ENCODE measurements around the gene YPEL2.
A peak's percentile ranks its signal among the peaks of the same experiment; 100 is the strongest.
"Not testable (repeated sequence)": the region's sequence is repeated elsewhere in the genome, so short reads cannot be mapped to it uniquely, and the experiment has no call there.

YPEL2 gene

DNA sequence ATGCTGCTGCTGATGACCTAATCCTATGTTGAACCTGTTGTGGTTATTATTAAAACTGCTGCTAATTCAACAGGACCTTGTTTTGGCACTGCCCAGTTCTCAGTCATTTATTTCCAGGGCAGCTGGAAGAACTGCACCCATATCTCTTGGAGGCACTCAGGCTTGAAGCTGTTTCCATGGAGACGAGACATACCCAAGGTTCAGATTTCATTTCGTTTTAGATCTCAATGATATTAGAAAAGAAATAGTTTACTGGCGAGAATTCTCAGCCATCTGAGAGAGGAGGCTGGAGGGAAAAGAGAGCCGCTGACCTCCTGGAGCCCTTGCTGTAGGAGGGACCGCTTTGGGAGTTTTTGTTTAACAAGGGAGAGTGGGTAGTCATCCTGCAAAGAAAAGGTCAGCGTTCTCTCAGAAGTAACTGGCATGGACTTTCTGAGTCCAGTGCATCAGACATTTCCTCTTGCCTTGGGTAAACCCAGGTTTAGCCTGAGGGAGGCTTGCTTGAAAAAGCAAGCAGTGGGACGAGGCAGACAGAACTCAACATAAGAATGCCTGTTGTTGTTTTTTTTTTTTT is 75.4 kb downstream of the YPEL2 start:
- DNase-seq (ENCODE audit: low read depth), result peak; percentile 81

DNA sequence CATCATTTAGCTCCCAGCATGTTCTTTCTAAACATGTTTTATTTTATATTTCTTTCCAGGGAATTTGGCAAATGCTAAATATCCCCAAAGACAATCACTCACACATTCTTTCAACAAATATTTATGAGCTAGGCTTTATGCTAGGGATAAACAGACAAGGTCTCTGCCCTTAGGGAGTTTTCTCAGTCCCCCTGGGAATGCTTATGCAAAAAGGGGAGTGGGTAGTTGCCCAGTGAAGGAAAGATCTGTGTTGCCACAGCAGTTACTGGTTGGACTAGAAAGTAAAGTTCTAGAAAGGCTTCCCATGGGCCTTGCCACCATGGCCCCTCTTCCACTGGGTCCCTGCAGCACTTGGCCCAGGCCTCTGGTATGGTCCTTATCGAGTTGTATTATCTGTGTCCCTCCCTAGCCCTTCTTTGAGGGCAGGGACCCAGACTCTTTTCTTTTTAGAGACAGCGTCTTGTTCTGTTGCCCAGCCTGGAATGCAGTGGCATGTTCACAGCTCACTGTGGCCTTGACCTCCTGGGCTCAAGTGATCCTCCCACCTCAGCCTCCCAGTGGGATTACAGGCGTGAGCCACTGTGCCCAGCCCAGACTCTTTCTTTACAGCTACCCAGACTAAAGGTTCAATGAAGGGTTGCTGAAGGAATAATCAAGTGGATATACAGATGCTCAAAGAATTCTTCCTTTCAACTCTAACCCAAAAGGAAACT is 78.0 kb downstream of the YPEL2 start:
- DNase-seq (ENCODE audit: low read depth), result no peak

DNA sequence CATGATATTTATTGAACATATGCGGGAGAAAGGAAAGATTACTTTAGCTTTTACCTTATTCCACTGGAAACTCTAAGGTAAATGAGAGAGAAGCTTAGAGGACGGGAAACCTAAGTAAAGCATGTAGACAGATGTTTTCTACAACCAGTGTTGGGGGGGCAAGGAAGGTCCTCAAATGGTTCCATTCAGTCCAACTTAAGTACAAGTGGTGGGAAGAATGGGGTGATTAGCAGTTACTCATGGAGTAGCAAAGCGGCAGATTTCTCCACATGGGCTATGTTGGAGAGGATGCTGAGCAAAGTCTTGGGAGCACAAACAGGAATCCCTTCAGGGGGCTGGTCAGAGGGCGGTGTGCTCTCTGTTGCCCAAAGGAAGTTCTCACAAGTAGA is 78.6 kb downstream of the YPEL2 start:
- no peak for DNase-seq (ENCODE audit: low read depth)

DNA sequence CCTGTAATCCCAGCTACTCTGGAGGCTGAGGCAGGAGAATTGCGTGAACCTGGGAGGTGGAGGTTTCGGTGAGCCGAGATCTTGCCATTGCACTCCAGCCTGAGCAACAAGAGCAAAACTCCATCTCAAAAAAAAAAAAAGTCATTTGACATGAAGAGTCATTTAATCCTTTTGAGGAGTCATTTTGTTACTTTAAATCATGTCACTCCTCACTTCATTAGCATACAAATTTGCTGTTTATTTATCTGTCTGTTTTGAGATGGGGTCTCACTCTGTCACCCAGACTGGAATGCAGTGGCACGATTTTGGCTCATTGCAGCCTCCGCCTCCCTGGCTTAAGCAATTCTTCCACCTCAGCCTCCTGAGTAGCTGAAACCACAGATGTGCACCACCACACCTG is 81.0 kb downstream of the YPEL2 start:
- DNase-seq (ENCODE audit: low read depth), result not testable (repeated sequence)

DNA sequence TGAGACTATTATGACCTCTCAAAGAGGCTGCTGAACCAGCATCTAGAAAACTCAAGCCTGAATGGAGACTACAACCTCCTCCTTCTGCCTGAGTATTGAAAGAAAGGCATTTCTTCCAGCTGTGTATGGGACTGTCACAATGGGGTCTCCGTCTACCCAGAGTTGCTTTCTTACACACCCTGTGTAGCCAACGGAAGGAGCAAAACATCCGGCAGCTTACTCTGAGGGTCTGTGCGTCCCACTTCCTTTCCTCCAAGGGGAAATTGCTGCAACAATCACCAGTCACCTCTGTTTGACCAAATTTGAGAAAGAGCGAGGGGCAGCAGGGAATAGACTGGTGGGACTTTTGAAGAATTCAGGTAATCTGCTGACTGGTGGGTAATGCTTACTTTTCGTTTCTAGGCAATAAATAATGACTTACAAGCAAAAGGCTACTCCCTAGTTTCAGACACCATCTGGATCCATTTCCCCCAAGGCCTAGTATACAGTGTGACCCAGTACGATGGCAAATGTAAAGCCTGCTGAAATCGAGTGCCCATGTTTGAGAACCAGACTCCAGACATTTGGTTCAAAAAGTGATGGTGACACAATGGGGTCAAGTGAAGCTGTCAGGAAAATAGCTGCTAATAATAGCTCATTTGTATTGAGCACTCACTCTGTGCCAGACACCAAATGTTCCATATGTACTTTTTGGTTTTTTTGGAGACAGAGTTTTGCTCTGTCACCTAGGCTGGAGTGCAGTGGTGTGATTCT is 81.7 kb downstream of the YPEL2 start:
- no peak for DNase-seq (ENCODE audit: low read depth)

DNA sequence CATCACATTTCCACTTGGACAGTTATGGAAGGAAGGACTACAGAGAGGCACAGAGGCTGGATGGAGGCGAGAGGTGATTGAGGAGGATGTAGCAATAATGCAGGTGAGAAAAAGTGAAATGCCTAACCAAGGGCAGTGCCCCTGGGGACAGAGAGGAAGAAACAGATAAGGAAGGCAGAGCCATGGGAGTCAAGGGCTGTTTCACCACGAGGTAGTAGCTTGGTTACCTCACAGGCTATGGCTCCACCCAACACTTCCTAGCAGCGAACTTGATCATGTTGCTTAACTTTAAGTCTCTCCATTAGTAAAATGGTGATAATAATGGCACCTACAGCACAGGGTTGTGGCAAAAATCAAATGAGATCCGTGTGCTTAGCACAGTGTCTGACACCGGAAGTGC is 83.9 kb downstream of the YPEL2 start:
- no peak for DNase-seq (ENCODE audit: low read depth)

DNA sequence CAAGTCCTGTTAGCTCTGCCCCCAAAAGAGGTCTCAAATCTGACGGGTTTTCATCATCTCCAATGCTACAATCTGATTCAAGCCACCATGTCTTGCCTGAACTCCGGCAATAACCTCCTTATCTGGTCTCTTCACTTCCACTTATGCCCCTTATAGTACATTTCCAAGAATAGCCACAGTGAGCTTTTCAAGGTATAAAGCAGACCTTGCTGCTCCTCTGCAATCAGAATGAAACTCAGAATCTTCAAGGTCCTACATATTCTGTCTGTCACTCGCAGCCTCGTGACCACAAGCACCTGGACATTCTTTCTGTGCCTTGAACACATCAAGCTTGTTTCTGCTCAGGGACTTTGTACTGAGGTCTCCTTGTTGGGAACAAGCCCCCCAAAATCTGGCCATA is 84.7 kb downstream of the YPEL2 start:
- DNase-seq (ENCODE audit: low read depth), result no peak

DNA sequence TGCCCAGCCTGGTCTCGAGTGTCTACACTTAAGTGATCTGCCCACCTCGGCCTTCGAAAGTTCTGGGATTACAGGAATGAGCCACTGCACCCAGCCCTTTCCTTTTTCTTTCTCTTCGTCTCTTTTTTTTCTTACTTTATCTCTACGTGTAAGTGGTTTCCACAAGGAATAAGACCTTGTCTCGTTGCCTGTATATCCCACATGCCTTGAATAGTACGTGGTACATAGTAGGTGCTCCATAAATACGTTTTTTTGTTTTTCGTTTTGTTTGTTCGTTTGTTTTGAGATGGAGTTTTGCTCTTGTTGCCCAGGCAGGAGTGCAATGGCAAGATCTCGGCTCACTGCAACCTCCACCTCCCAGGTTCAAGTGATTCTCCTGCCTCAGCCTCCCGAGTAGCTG is 86.0 kb downstream of the YPEL2 start:
- no peak for DNase-seq (ENCODE audit: low read depth)

DNA sequence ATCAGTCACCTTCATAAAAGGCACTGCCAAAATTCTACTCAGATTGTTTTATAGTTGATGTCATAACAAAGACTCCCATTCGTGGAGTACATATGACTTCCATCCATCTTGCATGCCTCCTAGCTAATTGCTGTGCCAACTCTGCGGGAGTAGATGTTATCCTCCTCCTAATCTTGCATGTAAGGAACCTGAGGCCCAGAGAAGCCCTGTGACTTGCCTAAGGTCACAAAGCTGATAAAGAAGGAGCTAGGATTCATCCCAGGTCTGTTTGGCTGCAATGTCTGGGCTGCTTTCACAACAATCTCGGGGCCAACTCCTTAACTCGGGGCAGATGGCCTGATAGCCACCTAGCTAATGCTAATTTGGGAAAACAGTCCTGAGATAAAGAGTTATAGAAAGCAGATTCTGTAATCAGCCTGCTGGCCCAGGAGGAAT is 87.3 kb downstream of the YPEL2 start:
- no peak for DNase-seq (ENCODE audit: low read depth)

DNA sequence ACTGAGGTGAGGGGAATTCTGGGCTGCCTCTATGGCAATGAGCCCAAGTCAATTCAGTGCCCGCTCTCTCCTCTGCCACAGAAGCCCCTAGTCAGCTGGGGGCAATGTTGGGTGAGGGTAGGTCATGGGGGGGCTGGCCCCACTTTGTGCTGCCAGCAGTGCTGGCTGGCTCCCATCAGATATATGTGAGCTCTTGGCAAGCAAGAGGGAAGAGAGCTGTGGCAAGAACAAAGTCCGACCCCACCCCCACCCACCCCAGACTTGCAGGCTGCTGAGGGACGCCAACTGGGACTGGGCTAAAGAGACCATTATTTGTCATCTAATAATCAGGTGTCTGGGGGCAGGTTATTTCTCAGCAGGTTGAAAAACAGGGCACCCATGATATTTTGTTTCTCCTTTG is 89.4 kb downstream of the YPEL2 start:
- no peak for DNase-seq (ENCODE audit: low read depth)

DNA sequence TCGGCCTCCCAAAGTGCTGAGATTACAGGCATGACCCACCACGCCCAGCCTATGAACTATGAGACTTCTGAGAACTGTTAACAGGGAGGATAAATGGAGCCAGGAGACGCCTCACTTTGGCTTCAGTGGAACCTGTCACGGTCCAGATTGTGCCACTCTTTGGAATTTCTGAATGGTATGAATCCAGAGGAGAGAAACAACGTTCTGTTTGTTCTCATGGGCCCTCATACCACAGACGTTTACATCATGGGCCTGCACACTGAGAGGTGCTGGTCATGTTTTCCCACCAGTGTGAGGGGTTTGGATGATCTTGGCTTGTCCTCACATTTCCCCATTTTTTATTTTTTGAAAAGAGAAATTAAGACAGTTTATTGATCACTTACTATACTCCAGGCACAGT is 90.3 kb downstream of the YPEL2 start:
- no peak for DNase-seq (ENCODE audit: low read depth)

DNA sequence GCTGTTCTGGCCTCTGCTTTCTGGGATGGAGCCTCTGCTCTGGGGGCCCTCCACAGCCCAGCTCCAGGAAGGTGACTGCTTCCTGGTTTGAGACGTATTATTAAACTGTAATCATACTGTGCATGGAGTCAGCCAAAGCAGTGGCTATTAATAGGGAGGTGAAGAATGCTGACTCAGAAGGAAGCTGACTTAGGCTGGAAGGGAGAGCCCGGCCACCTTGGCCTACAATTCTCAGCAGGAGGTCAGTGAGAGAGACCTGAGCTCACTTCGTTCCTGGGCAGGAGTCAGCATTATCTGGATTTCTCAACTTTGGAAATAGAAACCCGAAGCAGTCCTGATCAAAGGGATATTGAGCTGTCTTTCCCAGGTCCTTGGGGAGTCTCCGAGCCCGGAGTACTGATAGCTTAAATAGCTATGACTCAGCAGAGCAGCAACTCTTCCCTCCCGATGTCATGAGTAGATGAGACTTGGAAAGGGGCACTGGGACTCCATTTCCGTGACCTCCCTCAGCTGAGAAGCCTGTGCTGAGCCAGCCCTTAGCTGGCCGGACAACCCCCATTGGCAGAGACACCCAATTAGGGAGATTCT is 91.8 kb downstream of the YPEL2 start:
- DNase-seq (ENCODE audit: low read depth), result peak; percentile 75

DNA sequence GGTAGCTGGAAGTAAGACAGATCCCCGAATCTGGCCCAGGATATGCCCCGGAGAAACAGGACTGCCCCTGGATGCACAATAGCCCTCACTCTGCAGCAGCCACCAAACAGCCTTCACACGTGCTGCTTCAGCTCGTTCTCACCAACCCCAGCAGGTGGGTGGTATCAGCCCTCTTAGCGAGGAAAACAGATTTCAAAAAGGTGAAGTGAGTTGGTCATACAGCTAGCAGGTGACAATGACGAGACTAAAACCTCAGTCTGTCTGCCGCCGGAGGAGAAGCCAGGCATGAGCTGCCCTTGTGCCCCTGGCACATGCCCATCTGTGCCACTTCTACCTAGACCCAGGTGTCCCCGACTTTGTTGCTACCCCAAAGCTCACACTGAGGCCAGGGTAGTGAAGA is 92.4 kb downstream of the YPEL2 start:
- DNase-seq (ENCODE audit: low read depth), result no peak

DNA sequence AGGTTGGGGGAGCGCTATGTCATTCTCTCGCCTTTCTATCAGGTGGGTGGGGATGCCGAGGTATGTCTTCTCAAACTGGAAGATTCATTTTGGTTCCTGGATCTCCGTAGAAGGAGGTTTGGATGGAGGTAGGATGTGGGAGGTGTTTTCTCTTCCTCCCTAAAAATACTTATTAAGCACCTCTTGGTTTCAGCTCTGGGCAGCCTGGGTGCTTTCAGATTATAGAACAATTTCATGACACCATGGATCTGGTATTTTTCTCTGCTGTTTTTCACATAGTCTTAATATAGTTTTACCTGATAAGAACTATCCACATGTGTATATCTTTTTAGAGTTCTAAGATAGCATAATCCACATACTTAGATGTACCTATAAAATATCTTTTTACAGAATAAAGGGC is 92.9 kb downstream of the YPEL2 start:
- DNase-seq (ENCODE audit: low read depth), result no peak

DNA sequence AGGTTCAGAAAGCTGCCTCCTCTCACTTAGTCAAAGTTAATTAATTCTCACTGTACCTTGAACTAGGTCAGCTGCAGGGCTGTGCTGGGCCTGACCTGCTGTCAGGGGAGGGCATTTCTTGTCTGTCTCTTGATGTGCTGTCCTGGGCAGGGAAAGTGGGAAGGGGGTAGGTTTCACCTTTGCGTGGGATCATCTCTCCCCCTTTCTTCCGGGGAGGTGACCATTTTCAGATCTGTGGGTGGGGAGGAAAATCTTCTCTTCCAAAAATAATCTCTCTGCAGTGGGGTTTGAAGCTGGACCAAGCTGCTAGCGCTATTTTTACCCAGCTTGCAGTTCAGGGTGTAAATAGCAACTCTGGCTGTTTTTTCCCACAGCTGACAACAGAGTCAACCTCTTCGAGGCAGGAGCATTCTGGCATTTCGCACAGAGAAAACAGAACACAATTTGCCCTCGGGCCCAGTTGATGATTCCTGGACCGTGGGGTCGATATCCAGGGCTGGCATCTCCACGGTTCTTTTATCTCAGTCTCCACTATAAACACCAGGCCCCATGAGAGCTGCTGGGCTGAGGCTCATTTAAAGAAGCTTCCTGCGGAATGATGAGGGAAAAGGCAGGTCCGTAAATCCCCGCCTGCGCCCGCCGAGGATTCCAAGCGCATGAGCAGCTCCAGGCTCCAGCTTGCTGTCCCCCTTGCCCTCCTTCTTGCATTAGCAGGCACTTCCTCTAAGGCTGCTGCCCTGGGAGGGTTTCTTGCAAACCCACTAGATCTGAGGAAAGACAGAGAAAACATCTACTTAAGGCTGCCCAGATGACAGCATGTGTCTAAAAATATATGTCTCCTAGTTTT is 93.9 kb downstream of the YPEL2 start:
- peak; percentile 82 for DNase-seq (ENCODE audit: low read depth)

DNA sequence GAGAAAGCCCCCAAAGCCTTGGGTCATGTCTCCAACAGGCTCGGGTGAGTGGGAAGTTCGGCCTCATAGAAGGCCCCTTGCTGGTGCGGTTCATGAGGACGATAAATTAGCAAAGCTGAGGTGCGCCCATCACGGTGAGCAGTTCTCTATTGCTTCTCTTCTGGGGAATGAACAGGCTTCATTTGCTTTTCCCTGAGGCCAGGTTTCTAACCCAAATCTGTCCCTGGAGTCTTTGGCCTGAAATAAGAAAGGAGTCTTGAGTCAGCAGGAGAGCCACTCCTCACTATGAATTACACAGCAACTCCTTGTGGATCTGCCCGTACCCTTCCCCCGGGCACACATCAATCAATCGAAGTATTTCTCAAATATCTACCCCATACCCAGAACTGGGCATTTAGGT is 94.6 kb downstream of the YPEL2 start:
- no peak for DNase-seq (ENCODE audit: low read depth)

DNA sequence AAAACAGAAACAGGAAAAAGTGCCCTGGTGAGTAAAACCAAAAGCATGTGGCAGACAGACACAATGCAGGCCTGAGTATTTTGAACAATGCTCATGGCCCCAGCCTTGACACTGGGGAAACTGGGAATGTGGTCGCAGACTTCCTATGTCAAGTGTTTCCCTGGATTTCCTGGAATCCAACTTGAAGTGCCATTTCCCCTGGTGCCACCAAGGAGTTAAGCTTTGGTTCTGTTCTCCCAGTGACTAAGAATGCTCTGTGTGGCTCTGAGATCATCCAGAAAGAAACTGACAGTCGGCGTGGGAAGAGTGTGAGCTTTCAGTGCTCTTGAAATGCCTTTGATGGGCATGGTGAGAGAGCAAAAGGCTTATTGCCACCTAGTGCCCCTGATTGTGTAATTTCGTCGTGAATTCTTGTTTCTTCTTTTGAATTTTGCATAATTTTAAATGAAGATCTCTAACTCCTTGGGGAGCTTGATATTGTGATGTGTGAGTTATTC is 96.0 kb downstream of the YPEL2 start:
- DNase-seq (ENCODE audit: low read depth), result peak; percentile 66

DNA sequence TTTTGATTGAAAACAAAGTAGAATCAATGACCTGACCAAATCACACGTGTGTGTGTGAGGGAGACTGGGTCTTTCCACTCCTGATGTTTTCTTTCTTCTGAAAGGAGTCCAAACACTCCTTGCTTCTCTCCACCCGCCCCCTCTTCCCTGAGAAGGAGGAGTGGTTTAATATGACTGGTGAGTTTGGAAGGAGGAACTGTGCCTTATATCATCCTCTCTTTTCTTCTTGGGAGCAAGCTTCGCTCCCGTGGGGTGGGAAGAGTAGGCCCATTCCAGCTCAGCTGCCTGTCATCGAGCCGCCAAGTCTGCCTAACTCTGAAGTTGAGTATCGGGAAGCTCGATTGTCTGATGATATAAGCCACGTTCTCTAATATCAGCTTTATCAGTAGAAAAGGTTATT is 96.5 kb downstream of the YPEL2 start:
- no peak for DNase-seq (ENCODE audit: low read depth)

DNA sequence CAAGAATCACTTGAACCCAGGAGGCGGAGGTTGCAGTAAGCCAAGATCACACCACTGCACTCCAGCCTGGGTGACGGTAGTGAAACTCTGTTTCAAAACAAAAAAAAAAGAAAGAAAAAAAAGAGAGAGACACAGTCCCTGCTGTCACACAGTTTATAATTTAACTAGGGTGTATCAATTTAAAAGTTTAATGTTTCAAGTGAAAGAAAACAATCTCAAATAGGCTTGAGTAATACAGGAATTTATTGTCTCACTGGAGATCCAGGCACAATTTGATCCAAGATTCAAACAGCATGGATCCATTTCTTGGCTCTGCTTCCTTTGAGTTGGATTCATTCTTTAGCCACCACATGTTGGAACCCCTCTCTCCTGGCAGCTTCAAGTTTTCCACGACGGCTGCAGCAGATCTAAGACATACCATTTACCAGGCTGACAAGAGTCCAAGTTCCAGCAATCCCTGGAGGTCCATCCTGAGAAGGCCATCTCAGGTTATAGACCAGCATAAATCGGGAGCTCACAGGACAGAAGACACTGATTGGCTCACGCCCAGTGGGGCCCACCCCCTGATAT is 97.5 kb downstream of the YPEL2 start:
- DNase-seq (ENCODE audit: low read depth), result no peak

DNA sequence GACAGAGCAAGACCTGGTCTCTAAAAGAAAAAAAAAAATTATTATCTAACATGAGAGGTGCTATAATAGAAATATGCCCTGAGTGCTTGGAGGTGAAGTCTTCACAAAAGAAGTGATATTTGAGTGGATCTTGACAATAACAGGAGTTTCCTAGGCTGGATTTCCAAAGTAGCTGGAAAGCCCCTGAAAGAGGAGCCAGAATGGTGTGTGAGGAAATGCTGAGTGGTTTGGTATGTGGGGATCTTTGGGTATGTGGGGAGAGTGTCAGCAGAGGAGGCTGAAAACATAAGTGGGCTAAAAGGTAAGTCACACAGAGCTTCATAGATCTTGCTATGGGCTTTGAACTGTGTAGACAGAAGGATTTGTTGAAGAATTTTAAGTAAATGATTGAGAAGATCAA is 100.1 kb downstream of the YPEL2 start:
- DNase-seq (ENCODE audit: low read depth), result peak; percentile 81

DNA sequence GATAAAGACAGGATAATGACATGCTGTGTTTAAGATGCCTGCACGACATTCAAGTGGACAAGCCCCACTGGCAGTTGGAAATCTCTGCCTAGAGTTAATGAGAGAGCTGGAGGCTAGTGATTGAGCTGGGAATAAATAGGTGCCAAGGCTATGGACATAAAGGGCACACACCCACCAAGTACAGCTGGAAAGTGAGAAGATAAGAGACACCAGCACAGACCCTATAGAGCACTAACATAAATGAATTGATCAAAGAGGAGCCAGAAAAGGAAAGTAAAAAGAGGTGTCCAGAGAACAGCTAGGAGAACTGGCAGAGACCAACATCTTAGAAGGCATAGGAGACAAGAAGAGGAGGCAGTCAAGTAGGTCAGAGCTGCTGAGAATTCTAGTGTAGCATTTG is 101.2 kb downstream of the YPEL2 start:
- no peak for DNase-seq (ENCODE audit: low read depth)

DNA sequence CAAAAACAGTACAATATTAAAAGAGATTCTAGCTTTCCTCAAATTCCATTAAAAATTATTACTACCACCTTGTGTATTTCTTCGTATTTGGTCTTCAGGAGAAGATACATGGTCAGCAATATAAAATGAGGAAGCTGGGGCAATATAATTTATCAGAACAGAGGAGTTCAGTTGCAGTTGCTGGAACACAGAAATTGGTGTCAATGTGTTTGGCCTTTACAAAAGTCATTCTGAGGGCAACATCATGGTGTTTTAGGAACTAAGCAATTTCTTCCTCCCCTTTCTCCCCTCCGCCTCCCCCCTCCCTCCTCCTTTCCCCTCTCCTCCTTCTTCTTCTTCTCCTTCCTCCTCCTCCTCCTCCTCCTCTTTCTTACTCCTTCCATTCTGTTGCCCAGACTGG is 102.1 kb downstream of the YPEL2 start:
- DNase-seq (ENCODE audit: low read depth), result no peak
